IMR-90 (cell line): ENCODE measurements around the gene DOCK6. TPM values are rescaled to one million over a fixed set of nuclear protein-coding genes. Genes with fewer than 3 reads are reported as not detected.

Experiments used
- ATAC-seq: fragments of 200-7000 bp; cut with Tn5 transposase; 2 replicates; pipeline ENCODE4 v1.9.1; 2020; ENCODE audit warnings: low read depth, mild to moderate bottlenecking, moderate library complexity
- BruUV-seq: library from RNA; stranded (reverse); fragments of 400-500 nt; replicated peaks from 2 replicates; lab custom pipeline; 2021; lab: Mats Ljungman, UMichigan
- CTCF ChIA-PET: fragments of 300-600 bp; formaldehyde crosslinking; extraction: SDS; loops from one replicate; lab custom pipeline; 2021; ENCODE audit warnings: antibody characterized with exemption; lab: Yijun Ruan, JAX
- POLR2A ChIA-PET: fragments of 300-600 bp; sonication (Branson Sonifier 250); formaldehyde crosslinking; loops from one replicate; lab custom pipeline; 2022; ENCODE audit warnings: antibody characterized with exemption; ENCODE audit not compliant: unreplicated experiment; lab: Charles Lee
- DNase-seq: peaks from one replicate; pipeline ENCODE4 v3.0.0; 2013
- H2AFZ ChIP-seq: replicated peaks from 2 replicates; pipeline ENCODE3; 2013; ENCODE audit warnings: low read length, mild to moderate bottlenecking; ENCODE audit not compliant: poor library complexity
- H2AK5ac ChIP-seq: 2 replicates; pipeline ENCODE4 v1.6.1; 2013; ENCODE audit warnings: low read depth, low read length, inconsistent platforms
- H2AK9ac ChIP-seq: replicated peaks from 2 replicates; pipeline ENCODE3; 2013; ENCODE audit warnings: mild to moderate bottlenecking, low read depth, low read length, moderate library complexity; ENCODE audit not compliant: poor library complexity
- H2BK120ac ChIP-seq: 2 replicates; pipeline ENCODE4 v1.6.1; 2013; ENCODE audit warnings: low read depth, low read length, inconsistent platforms
- H2BK15ac ChIP-seq: 3 replicates; pipeline ENCODE4 v1.6.1; 2013; ENCODE audit warnings: low read depth, low read length, inconsistent platforms
- H2BK20ac ChIP-seq: 2 replicates; pipeline ENCODE4 v1.6.1; 2013; ENCODE audit warnings: low read depth, mild to moderate bottlenecking, inconsistent platforms, low read length, moderate library complexity
- H2BK5ac ChIP-seq: 2 replicates; pipeline ENCODE4 v1.6.1; 2013; ENCODE audit warnings: mild to moderate bottlenecking, low read depth, low read length, inconsistent platforms; ENCODE audit not compliant: poor library complexity, severe bottlenecking
- H3K14ac ChIP-seq: replicated peaks from 2 replicates; pipeline ENCODE4 v1.6.1; 2013; ENCODE audit warnings: low read depth, low read length, inconsistent platforms
- H3K18ac ChIP-seq: 2 replicates; pipeline ENCODE4 v1.6.1; 2013; ENCODE audit warnings: low read depth, low read length, control low read depth
- H3K23ac ChIP-seq: 2 replicates; pipeline ENCODE4 v1.6.1; 2013; ENCODE audit warnings: low read depth, low read length, inconsistent platforms
- H3K27ac ChIP-seq: 2 replicates; pipeline ENCODE4 v1.5.1; 2013; ENCODE audit warnings: mild to moderate bottlenecking, control low read depth, low read length; ENCODE audit not compliant: insufficient read depth
- H3K27me3 ChIP-seq: 2 replicates; pipeline ENCODE4 v1.6.1; 2013; ENCODE audit warnings: low read length; ENCODE audit not compliant: control insufficient read depth, insufficient read depth
- H3K36me3 ChIP-seq: 2 replicates; pipeline ENCODE4 v1.6.1; 2013; ENCODE audit warnings: low read length, mixed read lengths; ENCODE audit not compliant: control insufficient read depth, insufficient read depth
- H3K4ac ChIP-seq: 2 replicates; pipeline ENCODE4 v1.6.1; 2013; ENCODE audit warnings: low read depth, low read length, inconsistent platforms
- H3K4me1 ChIP-seq: 2 replicates; pipeline ENCODE4 v1.6.1; 2013; ENCODE audit warnings: low read length, mixed read lengths; ENCODE audit not compliant: control insufficient read depth, insufficient read depth
- H3K4me2 ChIP-seq: 2 replicates; pipeline ENCODE4 v1.6.1; 2013; ENCODE audit warnings: low read depth, mild to moderate bottlenecking, control low read depth, low read length, moderate library complexity
- H3K4me3 ChIP-seq: 2 replicates; pipeline ENCODE4 v1.5.1; 2013; ENCODE audit warnings: low read depth, mild to moderate bottlenecking, control low read depth, low read length, moderate library complexity; ENCODE audit not compliant: insufficient read depth
- H3K56ac ChIP-seq: 2 replicates; pipeline ENCODE4 v1.6.1; 2013; ENCODE audit warnings: low read length, inconsistent platforms; ENCODE audit not compliant: insufficient read depth; ENCODE audit errors: extremely low read depth
- H3K79me1 ChIP-seq, 2 experiments: 2 replicates each; pipeline ENCODE4 v1.6.1; 2013; ENCODE audit warnings: low read length in 2 of 2, inconsistent platforms in 1 of 2, low read depth in 1 of 2
- H3K9ac ChIP-seq: 2 replicates; pipeline ENCODE4 v1.6.1; 2013; ENCODE audit warnings: low read depth, low read length, control low read depth
- H3K9me1 ChIP-seq: 2 replicates; pipeline ENCODE4 v1.6.1; 2013; ENCODE audit warnings: low read length, inconsistent platforms; ENCODE audit not compliant: insufficient read depth
- H3K9me3 ChIP-seq: 2 replicates; pipeline ENCODE4 v1.6.1; 2013; ENCODE audit warnings: low read length; ENCODE audit not compliant: control insufficient read depth, insufficient read depth
- H4K20me1 ChIP-seq: 2 replicates; pipeline ENCODE4 v1.6.1; 2013; ENCODE audit warnings: low read length, inconsistent platforms; ENCODE audit not compliant: insufficient read depth
- H4K5ac ChIP-seq: 2 replicates; pipeline ENCODE4 v1.6.1; 2013; ENCODE audit warnings: mild to moderate bottlenecking, low read depth, low read length, control low read depth
- H4K8ac ChIP-seq, 2 experiments: 2 replicates each; pipeline ENCODE4 v1.6.1; 2013; ENCODE audit warnings: low read depth in 2 of 2, low read length in 2 of 2, control low read depth in 1 of 2, inconsistent platforms in 1 of 2
- H4K91ac ChIP-seq: 2 replicates; pipeline ENCODE4 v1.6.1; 2013; ENCODE audit warnings: low read depth, low read length, inconsistent platforms; ENCODE audit not compliant: insufficient read depth
- BHLHE40 ChIP-seq: fragments of 150-350 bp; IDR thresholded peaks from 2 replicates; pipeline ENCODE4 v1.6.1; 2016; ENCODE audit warnings: mild to moderate bottlenecking, low read depth, low read length
- CEBPB ChIP-seq: IDR thresholded peaks from 2 replicates; pipeline ENCODE4 v1.6.1; 2012; ENCODE audit warnings: low read depth, low read length, improper control_type of control experiment
- CHD1 ChIP-seq: IDR thresholded peaks from 2 replicates; pipeline ENCODE4 v1.6.1; 2012; ENCODE audit warnings: low read depth, low read length, improper control_type of control experiment
- MAFK ChIP-seq: IDR thresholded peaks from 2 replicates; pipeline ENCODE4 v1.6.1; 2012; ENCODE audit warnings: low read depth, low read length, improper control_type of control experiment
- MXI1 ChIP-seq: IDR thresholded peaks from 2 replicates; pipeline ENCODE4 v1.6.1; 2012; ENCODE audit warnings: low read depth, mild to moderate bottlenecking, low read length, moderate library complexity, borderline replicate concordance
- NFE2L2 ChIP-seq: fragments of 150-350 bp; IDR thresholded peaks from 2 replicates; pipeline ENCODE4 v1.6.1; 2016; ENCODE audit warnings: low read depth, mild to moderate bottlenecking, low read length
- POLR2A ChIP-seq: IDR thresholded peaks from 2 replicates; pipeline ENCODE4 v1.6.1; 2012; ENCODE audit warnings: mild to moderate bottlenecking, low read depth, low read length
- RAD21 ChIP-seq: IDR thresholded peaks from 2 replicates; pipeline ENCODE4 v1.6.1; 2012; ENCODE audit warnings: low read length, improper control_type of control experiment
- RCOR1 ChIP-seq: IDR thresholded peaks from 2 replicates; pipeline ENCODE4 v1.6.1; 2012; ENCODE audit warnings: mild to moderate bottlenecking, low read length, improper control_type of control experiment; ENCODE audit not compliant: insufficient replicate concordance
- RFX5 ChIP-seq: IDR thresholded peaks from 2 replicates; pipeline ENCODE4 v1.8.0; 2012; ENCODE audit warnings: low read depth, mild to moderate bottlenecking, low read length, moderate library complexity
- SMC3 ChIP-seq: fragments of 150-350 bp; IDR thresholded peaks from 2 replicates; pipeline ENCODE4 v1.6.1; 2016; ENCODE audit warnings: low read depth, mild to moderate bottlenecking, antibody characterized with exemption, low read length, moderate library complexity
- WGBS, 2 experiments: methylation state at CpG; one replicate each; pipeline versions ENCODE4 v1.1.5 to v1.1.7; 2013; ENCODE audit warnings: missing lambda C conversion rate in 2 of 2; ENCODE audit not compliant: insufficient read length in 1 of 2; ENCODE audit errors: extremely low coverage in 2 of 2; 5-methylcytosine and 5-hydroxymethylcytosine counted together
- dilution Hi-C: fragments of 300-500 bp; cut with HindIII; formaldehyde crosslinking; loops from one replicate; pipeline ENCODE4 v1.14.3; 2018; ENCODE audit warnings: low sequenced_read_pairs; ENCODE audit not compliant: unreplicated experiment
- in situ Hi-C: fragments of 300-500 bp; cut with MboI; formaldehyde crosslinking; loops from 3 replicates; pipeline ENCODE4 v1.14.3; 2019; ENCODE audit warnings: low sequenced_read_pairs, inconsistent platforms, mixed read lengths
- intact Hi-C: fragments of 100-400 bp; cut with micrococcal nuclease; formaldehyde crosslinking; loops from 2 replicates; pipeline ENCODE4 v1.10.0; 2022
- polyA plus RNA-seq, 3 experiments: library from polyadenylated mRNA; depleted of rRNA; stranded (reverse); fragments of >200 nt; gene quantifications; 2 replicates each; pipeline ENCODE4 v1.2.3, GENCODE V29; 2012; ENCODE audit warnings: low replicate concordance in 1 of 3
- total RNA-seq: library from RNA; depleted of rRNA; stranded (reverse); fragments of >200 nt; gene quantifications from 2 replicates; pipeline ENCODE4 v1.2.3, GENCODE V29; 2012
- TF ChIP-seq, protein P1 (sequence below): fragments of 150-350 bp; IDR thresholded peaks from 2 replicates; pipeline ENCODE4 v1.6.1; 2016; ENCODE audit warnings: low read depth, mild to moderate bottlenecking, low read length, moderate library complexity, borderline replicate concordance
- TF ChIP-seq, protein P2 (sequence below): conservative IDR thresholded peaks from 2 replicates; pipeline ENCODE4 v1.5.1; 2012; ENCODE audit warnings: mild to moderate bottlenecking, low read depth, low read length, improper control_type of control experiment
- TF ChIP-seq, protein P3 (sequence below): fragments of 150-350 bp; IDR thresholded peaks from 2 replicates; pipeline ENCODE4 v1.6.1; 2017; ENCODE audit warnings: mild to moderate bottlenecking, antibody characterized with exemption, low read length, low read depth

DOCK6 gene
- total and polyA plus RNA-seq, 2 of the 4 experiments (the other 2 are of a cell fraction): 5.0 to 18.4 TPM

DNA sequence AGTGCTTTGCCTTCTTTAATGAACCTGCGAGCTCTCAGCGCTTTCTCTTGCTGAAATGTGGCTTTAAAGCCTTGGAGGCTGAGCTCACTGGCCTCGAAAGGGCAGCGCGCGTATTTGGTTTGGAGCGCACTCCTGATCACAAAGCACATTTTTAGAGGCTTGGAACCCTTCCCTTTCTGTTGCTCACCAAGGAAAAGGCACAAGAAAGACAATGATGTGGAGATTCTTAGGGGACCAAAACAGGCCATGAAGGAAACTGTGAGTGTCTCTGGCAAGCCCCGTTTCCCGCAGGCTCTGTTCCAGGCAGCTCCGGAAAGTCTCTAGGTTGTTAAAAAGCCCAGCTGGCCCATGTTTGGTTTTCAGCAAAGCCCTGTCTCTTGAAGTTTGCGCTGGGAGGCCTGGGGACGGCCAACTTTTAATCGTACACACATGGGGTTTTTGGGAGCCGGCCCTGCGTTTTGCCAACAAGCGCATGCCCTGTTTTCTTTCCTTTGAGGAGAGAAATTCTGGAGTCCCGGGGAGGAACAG, 97.4 kb downstream of the DOCK6 start (continued):
- no peak for TF ChIP-seq MAFK

DNA sequence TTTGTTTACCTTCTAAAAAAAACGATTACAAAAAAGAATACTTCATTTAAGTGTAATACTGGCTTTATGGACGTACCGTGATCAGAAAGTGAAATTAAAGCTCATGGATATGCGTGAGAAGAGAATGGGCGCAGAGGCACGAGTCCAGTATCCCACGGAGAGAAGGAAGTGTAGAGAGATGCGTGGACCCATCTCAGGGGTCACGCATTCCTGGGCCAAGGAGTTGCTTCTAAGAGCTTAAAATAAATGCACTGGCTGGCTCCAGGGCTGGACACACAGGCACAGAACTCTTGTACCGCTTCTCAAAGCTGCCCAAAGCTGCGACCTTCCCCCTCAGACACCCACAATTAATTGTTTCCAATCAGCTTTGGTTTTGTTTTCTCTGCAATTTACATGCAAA, 98.0 kb downstream of the DOCK6 start:
- Histone ChIP-seq H2BK120ac (no peak overlapping the region), H3K4ac (peak overlapping the region; percentile 52; the same call in 1 of the 2 replicates), H2BK15ac (no peak overlapping the region), H3K23ac (no peak overlapping the region), H4K8ac (peak overlapping the region in 1 of 2 experiments; percentile 37; a peak in 1 of 4 replicates), H3K18ac (no peak overlapping the region), H2AK5ac (no peak overlapping the region), H3K4me3 (no peak overlapping the region), H3K56ac (no peak overlapping the region), H3K27me3 (no peaks in the 10 kb centered on the region), H2AFZ (no peak overlapping the region), H3K4me1 (peaks cover 11% of the 10 kb centered on the region), H3K9me3 (no peaks in the 10 kb centered on the region; the same call in 1 of the 2 replicates), H2BK5ac (no peak overlapping the region), H4K91ac (no peak overlapping the region), H3K79me1 (peaks cover 17 to 39% of the 10 kb centered on the region in 2 experiments; a peak in 3 of 4 replicates), H4K20me1 (no peaks in the 10 kb centered on the region), H3K14ac (peak overlapping the region; percentile 22; the same call in 1 of the 2 replicates), H4K5ac (no peak overlapping the region; the same call in 1 of the 2 replicates), H2BK20ac (no peak overlapping the region), H3K36me3 (peaks cover 39% of the 10 kb centered on the region), H2AK9ac (no peak overlapping the region), H3K4me2 (no peak overlapping the region), H3K9me1 (peaks cover 13% of the 10 kb centered on the region), H3K27ac (no peak overlapping the region; the same call in 1 of the 2 replicates), H3K9ac (no peak overlapping the region)
- 88% methylated on average over 9 of the region's 11 CpGs; no CpG with 5 or more reads in 1 of the 2 experiments for WGBS, 2 experiments
- BruUV-seq: no TSS peak
- intact Hi-C loops: no loop called here
- DNase-seq (no peak), ATAC-seq (no peak)
- ChIA-PET CTCF (interaction anchor here (0.8 to 1.0 kb wide), 3 partner anchors 18 to 39 kb away, joined by 3 to 6 read pairs (median 4); no protein-coding TSS in a partner anchor), POLR2A (no interaction called here)
- in situ Hi-C loops: no loop called here
- dilution Hi-C loops: no loop called here
- no peak for TF ChIP-seq RCOR1
- TF ChIP-seq CEBPB: no peak
- TF ChIP-seq CHD1: no peak
- TF ChIP-seq, protein P1, sequence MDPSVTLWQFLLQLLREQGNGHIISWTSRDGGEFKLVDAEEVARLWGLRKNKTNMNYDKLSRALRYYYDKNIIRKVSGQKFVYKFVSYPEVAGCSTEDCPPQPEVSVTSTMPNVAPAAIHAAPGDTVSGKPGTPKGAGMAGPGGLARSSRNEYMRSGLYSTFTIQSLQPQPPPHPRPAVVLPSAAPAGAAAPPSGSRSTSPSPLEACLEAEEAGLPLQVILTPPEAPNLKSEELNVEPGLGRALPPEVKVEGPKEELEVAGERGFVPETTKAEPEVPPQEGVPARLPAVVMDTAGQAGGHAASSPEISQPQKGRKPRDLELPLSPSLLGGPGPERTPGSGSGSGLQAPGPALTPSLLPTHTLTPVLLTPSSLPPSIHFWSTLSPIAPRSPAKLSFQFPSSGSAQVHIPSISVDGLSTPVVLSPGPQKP: no peak
- TF ChIP-seq RFX5: no peak
- TF ChIP-seq, protein P2, sequence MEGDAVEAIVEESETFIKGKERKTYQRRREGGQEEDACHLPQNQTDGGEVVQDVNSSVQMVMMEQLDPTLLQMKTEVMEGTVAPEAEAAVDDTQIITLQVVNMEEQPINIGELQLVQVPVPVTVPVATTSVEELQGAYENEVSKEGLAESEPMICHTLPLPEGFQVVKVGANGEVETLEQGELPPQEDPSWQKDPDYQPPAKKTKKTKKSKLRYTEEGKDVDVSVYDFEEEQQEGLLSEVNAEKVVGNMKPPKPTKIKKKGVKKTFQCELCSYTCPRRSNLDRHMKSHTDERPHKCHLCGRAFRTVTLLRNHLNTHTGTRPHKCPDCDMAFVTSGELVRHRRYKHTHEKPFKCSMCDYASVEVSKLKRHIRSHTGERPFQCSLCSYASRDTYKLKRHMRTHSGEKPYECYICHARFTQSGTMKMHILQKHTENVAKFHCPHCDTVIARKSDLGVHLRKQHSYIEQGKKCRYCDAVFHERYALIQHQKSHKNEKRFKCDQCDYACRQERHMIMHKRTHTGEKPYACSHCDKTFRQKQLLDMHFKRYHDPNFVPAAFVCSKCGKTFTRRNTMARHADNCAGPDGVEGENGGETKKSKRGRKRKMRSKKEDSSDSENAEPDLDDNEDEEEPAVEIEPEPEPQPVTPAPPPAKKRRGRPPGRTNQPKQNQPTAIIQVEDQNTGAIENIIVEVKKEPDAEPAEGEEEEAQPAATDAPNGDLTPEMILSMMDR: no peak
- TF ChIP-seq NFE2L2: no peak
- TF ChIP-seq, protein P3, sequence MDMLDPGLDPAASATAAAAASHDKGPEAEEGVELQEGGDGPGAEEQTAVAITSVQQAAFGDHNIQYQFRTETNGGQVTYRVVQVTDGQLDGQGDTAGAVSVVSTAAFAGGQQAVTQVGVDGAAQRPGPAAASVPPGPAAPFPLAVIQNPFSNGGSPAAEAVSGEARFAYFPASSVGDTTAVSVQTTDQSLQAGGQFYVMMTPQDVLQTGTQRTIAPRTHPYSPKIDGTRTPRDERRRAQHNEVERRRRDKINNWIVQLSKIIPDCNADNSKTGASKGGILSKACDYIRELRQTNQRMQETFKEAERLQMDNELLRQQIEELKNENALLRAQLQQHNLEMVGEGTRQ: no peak
- TF ChIP-seq SMC3: no peak
- no peak for TF ChIP-seq BHLHE40
- TF ChIP-seq RAD21: no peak
- TF ChIP-seq POLR2A: no peak
- TF ChIP-seq MXI1: no peak
